Measurements from ENCODE around the gene MLNR.

Gene MLNR

DNA sequence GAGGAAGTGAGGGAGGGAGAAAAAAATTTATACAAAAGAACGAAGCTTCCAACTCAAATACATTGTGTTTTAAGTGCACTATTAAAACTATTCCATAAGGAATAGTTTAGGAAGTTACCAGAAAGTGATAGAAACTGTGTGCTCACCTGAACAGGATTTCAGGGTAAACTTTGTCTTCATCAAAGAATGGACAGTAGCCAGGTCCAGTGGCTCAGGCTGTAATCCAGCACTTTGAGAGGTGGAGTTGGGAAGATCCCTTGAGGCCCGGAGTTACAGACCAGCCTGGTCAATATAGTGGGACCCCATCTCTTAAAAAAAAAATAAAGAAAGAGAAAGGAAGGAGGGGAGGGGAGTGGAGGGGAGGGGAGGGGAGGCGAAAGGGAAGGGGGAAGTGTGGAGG is 14.6 kb downstream of the MLNR start:
- DNase-seq = no peak

GRCh38 chr13:49235856-49236431 is 15.8 kb downstream of the MLNR start:
- no peak for DNase-seq

DNA sequence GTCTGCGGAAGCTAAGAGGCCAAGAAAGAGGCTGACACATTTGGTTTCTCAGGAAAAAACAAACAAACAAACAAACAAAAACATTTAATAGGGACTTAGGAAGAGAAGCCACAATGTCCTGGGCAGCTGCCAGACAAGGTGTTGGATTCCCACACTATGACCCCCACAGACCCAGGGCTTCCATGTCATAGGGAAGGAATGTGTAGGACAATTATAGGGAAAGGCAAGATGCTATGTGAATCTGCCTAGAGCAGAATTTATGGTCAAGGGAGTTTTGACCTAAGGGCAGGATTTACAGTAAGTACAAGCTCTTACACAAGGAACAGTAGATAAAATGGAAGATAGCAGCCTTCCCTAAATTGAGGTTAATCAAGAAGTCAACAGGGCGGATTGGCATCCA is 18.5 kb downstream of the MLNR start:
- no peak for DNase-seq

DNA sequence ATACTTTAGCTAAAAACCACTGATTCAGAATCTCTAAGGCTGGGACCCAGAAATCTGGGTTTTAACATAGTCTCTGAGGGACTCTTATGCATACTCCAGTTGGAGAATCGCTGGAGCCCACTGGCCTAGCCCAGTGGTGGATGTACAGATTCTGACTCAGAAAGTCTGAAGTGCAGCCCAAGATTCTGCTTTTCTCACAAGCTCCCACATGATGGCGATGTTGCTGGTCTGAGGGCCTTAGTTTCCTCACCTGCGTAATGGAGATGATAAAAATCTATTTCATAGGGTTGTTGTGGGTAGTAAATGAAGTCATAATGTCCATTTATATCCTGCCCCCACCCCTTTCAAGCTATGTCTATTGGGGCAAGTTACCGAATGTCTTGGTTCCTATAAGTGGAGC is 19.9 kb downstream of the MLNR start:
- peak; percentile 50 for DNase-seq

GRCh38 chr13:49241296-49241695 is 21.2 kb downstream of the MLNR start:
- DNase-seq = no peak

- no peak for DNase-seq
Observed at GRCh38 chr13:49245101-49245500, 25.0 kb downstream of the MLNR start.

DNA sequence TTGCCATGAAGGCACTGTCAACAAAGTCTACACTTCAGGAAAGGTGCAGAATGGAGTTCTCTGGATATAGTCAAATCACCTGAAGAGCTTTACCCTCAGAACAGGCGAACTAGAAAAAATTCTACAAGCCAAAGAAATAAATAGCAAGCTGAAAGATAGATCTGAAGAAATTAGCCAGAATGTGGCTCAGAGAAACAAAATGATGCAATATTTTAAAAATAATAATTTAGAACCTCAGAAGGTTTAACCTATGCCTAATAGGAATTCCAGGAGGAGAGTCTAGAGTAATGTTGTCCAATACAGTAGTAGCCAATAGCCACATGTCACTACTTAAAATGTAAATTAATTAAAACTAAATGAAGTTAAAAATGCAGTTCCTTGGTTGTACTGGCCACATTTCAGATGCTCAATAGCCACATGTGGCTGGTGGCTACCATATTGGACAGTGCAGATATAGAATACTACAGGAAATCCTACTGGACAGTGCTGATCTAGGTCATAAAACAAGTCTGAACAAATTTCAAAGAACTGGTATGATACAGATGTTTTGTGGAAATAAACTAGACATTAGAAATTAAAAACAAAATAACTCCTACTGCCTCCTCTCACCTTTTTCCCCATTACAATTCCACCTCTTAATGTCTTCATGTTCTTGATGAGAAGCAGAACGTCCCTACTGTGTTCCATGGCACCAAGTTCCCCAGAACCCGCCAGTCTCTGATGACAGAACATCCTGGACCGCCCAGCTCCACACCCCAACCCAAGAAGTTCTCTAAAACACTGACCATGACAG is 26.9 kb downstream of the MLNR start:
- DNase-seq = no peak

GRCh38 chr13:49247643-49248621 is 27.8 kb downstream of the MLNR start, which contains the start of gene CDADC1:
Gene CDADC1 (plus strand): TSS chr13:49247925. CDS start chr13:49248038, 113 bp downstream.
- peak; percentile 87 for DNase-seq

DNA sequence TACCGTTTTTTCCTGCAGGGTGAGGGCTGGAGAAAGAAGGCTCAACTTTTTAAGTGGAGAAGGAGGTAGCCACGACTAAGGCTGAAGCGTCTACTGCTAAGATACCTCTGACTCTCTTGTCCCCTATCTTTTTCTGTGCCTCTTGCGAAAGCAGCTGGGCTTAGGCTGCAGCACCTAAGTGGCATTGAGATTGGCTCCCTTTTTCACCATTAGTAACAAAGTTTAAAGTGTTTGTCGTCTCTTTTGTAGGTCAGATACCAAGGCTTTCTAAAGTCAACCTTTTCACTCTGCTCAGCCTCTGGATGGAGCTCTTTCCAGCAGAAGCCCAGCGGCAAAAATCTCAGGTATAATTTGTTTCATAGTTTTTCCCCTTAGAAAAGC is 28.5 kb downstream of the MLNR start:
- DNase-seq = peak; percentile 13

GRCh38 chr13:49251326-49251725 is 31.2 kb downstream of the MLNR start:
- no peak for DNase-seq

DNA sequence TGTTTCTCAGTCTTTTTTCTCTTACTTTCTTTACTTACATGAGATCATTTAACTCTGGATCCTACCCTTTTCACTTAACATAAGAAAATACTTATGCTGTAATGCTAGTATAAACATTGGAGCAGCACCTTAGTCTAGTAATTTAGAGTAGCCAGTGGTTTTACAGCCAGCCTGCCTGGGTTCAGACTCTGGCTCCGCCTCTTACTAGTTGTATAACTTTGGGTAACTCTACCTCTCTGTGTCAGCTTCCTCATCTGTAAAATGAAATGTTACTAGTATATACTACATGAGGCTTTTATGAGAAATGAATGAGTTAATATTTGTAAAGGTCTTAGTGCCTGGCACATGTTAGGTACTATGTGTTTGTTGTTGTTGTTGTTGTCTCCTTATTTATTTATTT is 33.2 kb downstream of the MLNR start:
- DNase-seq = no peak

GRCh38 chr13:49254007-49254406 is 33.9 kb downstream of the MLNR start:
- peak; percentile 10 for DNase-seq

DNA sequence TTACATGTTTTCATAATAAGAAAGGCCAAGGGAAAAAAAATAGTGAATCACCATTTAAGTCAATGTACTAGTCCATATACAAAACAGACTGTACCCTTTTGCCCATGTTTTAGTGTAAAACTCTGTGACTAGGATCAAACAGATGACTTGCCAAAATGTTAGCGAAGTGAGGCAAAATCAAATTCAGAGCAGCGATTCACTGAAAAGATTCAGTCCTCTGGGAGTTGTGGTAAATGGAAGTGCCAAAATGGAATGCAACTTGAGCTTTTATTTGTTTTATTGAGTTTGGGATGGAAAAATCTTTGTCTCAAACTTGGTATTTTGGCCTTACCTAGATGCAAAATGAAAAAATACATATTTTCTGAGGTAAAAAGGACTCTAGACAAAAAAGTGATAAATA is 36.7 kb downstream of the MLNR start:
- DNase-seq = no peak

DNA sequence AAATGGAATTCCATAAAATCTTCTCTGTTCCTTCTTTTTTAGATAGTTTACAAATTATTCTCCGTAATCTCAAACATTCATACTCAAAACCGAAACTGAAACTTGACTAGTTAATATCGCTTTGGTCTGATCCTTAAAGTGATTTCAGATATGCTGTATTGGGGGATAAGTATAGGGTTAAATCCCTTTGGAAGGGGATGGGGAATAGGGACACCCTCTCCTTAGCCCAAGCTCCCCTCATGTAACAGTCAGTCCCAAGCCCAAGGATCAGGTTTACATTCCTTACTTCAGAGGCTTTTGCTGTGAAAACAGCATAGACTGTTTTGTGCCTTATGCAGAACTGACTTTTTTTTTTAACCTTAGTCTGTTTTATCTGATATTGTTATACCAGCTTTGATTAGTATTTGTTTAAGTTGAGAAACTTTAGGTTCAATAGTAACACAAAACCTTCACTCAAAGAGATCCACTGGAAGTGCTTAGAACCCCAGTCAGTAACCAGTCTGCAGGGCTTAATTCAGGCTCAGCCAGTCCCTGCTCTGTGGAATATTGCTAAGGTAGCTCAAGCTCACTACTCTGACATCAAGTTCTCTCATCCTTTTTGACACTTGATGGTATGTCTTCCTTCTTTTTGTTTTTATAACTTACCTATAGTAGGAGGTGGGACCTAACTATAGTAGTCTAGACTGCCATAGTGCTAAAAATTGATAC is 38.1 kb downstream of the MLNR start:
- DNase-seq = peak; percentile 37

- DNase-seq = no peak
Observed at GRCh38 chr13:49259586-49259985, 39.4 kb downstream of the MLNR start.

- no peak for DNase-seq
Observed at GRCh38 chr13:49262634-49263033, 42.5 kb downstream of the MLNR start.

- no peak for DNase-seq
Observed at GRCh38 chr13:49265822-49266221, 45.7 kb downstream of the MLNR start.

DNA sequence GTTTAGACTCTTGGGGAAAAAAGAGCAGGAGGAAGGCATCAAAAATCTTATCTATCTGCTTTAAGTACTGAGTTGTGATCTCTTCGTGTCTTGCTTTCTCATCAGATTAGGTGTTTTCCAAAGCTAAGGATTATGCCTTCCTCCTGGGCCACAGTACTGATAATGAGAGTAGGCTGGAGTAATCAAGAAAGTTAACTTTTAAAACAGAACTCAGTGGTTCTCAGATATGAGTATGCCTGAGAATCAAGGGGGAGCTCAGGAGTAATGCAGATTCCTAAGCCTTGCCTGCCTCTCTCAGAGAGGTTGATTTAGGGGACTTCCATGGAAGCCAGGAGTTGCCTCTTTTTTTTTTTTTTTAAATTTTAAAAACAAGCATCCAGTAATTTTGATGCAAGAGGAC is 51.1 kb downstream of the MLNR start:
- no peak for DNase-seq

Data from CD4-positive, alpha-beta T cell treated with Interleukin-4 for 4 hours (primary cell).